HG03460 (cell line): ENCODE data around the gene HOXA7.

Experiments used
- ATAC-seq: cut with Tn5 transposase; IDR thresholded peaks from one replicate; pipeline ENCODE4 v1.9.1; 2021; ENCODE audit not compliant: unreplicated experiment

The HOXA7 gene

DNA sequence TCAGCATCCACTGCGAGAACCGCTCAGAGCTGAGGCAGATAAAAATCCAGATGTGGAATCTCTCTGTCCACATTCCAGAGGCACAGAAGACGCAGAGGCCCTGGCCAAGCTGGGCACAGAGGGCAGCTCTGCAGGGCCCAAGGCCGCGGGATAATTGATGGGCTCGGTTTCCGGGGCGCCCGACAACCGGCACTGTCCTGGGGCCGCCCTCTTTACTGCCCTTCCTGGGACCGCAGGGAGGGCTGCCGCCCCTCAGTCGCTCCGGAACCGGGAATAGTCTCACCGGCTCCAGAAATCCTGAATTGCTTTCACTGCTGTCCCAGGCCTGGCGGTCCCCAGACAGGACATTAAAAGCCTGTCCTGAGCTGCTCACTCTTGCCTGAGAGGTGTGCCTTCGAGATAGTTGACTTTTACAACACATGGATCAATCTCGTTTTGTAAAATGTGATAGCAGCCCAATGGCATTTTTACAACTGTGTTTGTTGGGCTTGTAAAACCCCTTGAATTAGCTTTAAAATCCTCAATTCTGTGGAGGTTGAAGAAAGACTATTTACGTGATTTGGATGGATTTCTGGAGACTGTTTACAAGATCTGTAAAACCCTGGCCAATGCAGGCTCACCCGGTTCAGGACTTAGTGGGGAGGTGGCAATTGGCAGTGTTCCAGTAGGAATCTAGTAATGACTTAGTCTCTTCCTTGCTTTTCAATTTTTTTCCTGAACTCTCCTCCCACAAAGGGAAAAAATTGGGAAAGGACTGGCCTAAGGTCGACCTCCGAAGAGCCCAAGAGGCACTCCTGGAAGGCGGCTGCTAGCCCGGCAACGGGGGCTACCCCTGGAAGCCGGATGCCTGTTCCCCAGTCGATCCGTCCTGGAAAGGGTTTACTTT lies 7.5 kb downstream of the HOXA7 start:
- no peak for ATAC-seq

- no peak for ATAC-seq
These were observed 8.3 kb downstream of the HOXA7 start for GRCh38 chr7:27148031-27148755.

DNA sequence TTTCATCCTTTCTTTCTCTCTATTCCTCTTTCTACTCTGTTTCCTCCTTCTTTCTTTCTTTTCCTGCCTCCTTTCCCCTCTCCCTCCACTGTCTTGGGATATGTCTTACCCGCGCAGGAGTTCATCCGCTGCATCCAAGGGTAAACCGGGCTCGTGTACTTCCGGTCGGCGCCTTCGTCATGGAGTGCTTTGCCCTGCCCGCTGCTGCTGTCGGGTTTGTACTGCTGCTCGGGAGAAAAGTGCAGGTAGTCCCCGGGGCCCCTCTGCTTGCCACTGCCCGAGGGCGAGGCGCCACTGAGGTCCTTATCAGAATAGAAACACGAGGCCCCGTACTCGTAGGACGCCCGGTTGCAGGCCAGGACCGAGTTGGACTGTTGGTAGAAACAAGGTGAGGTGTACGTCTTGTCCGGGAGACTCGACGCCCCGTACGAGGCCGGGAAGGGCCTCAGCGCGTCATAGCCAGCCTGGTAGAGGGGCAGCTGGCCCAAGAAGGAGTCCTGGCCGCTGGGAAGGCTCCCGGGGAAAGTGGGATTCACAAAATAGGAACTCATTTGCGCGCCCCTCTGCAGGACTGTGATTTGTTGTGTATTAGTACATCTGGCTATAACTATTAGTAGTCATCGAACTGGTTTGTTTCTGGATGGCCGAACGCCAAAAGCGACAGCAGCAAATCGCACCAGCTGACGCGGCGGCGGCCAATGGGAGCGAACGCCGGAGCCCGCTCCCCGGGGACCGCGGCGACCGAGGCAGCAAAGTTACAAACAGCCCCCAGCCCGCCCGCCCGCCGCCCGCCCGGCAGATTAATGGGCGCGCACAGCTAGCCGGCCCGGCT lies 9.1 kb downstream of the HOXA7 start, which contains the start of gene HOXA6:
Gene HOXA6 (minus strand): TSS at position 576 of the 832 bp plus-strand sequence. CDS start 25 bp downstream, at position 551.
- ATAC-seq = no peak

DNA sequence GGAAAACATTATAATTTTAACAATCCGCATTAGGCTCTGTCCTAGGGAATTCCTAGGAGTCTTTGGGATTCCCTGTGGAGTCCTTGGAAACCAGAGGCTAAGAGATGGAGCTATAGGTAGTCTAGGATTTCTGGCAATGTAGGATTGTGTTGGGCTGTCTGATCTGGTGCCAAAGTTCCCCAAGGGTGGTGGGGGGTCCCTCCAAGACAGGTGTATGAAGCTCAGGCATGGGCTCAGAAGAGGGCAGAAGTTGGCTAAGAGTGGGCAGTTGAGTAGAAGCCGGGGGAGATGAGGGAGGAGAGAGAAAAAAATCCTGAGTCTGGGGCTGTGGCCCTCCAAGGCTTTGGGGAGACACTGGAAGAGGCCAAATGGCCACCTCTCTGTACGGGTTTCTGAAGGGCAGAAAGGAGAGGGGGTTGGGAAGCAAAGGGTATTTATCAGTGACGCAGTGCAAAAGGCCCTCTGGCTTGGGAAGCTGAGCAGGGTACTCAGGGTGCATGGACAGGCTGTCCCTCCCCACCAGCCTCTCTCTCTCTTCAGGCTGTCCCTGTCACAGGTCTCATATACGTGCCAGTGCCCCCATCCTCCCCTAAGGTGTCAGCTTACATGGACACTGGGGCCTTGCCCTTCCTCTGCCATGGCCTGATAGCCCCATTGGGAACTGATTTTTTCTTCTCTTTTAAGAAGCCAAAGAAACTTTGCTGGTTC lies 9.8 kb downstream of the HOXA7 start:
- no peak for ATAC-seq

- ATAC-seq = no peak
These were observed 10.5 kb downstream of the HOXA7 start for GRCh38 chr7:27145914-27146412.

DNA sequence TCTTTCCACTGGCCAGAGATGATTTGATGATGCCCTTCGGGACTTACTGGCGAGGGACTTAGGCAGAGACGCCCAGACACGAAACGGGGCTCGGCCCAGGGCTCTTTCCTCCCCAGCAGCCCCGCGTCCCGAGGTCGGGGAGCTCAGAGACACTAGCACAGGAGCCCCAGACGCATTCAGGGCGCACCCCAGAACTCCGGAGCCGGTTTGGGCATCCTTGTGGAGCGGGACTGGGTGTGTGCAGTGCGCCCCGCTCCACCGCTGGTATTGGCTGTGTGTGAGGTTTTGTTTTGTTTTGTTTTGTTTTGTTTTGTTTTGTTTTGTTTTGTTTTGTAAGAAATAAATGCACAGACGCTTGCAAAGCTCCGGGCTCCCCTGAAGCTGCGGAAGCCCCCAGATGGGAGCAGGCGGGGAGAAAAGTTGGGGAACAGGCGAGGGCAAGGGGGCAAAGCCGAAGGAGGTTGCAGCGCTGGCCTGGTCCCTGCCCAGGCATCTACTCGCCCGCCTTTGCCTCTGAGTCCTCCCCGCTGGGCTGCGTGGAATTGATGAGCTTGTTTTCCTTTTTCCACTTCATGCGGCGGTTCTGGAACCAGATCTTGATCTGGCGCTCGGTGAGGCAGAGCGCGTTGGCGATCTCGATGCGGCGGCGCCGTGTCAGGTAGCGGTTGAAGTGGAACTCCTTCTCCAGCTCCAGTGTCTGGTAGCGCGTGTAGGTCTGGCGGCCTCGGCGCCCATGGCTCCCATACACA lies 11.1 kb downstream of the HOXA7 start:
- ATAC-seq = no peak

DNA sequence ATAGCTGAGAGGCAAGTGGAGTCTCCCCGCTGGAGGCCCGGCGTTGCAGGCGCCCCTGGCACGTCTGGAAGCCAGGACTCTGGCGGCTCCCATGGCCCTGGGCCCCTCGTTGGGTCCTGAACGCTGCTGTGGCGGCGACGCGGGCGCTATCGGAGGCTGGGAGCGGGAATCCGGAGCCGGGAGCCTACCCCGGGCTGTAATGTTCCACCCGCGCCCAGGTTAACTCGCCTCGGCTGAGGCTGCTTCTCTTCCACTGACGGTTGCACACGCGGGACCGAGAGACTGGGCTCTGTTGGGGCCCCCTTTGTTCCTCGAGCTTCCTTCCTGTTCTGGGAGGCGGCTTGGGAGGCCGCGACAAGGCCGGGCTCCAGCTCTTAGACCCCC lies 11.7 kb downstream of the HOXA7 start:
- ATAC-seq = no peak

DNA sequence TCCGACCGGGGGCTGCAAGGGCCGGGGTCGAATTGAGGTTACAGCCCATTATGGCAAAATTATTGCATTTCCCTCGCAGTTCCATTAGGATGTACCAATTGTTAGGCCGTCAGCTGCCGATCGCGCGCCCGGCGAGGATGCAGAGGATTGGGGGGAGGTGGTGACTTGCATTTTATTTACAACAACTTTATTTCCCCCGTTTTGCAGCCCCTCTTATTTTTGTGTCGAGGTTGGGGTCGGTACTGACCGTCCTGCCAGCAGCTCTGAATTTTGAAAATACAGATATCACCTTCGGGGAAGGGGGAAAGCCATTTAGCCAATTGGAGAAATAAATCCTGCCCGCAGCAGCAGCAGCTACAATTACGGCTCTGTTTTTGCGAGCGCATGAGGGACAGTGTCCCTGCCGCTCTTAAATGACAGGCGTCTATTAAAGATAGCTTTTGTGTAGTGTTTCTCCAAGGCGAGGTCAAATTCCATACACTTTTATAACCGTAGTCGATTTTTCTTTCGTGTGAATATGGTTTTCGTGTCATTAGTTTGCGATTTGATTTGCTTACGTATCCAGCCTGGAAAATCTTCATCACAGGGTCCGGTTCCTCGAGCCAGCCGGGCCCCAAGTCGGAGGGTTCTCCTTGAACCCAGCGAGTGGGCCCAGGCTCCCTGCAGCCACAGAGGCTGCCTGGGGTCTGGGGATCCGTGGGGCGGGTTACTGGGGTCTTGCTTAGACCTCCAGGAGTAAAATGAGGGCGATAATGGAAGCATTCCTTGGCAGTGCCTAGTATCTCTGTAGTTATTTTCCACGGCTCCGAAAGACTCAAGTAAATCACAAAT lies 12.3 kb downstream of the HOXA7 start:
- ATAC-seq = no peak

GRCh38 chr7:27143023-27143949 lies 13.2 kb downstream of the HOXA7 start, which contains the start of gene HOXA5:
Gene HOXA5, minus strand, starts transcription at chr7:27143681. Its CDS starts 74 bp downstream, at chr7:27143607.
- no peak for ATAC-seq

DNA sequence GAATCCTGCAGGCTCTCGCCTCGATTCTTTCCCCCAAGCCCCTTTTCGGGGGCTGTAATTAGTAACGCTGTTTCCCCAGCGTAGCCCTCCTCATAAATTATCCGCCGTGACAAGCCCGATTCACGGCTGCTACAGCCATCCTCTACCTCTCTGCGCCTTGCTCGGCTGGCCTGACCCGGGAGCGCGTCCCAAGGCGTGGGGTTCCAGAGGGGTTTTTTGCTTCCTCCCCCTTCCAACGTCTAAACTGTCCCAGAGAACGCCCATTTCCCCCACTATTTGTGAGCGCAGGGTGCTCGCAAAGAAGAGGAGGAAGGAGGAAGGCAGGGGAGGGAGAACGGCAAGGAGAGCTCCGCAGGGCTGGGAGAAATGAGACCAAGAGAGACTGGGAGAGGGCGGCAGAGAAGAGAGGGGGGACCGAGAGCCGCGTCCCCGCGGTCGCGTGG lies 13.9 kb downstream of the HOXA7 start:
- ATAC-seq = no peak

GRCh38 chr7:27141923-27142579 lies 14.4 kb downstream of the HOXA7 start:
- ATAC-seq = no peak

- ATAC-seq = no peak
These were observed 15.1 kb downstream of the HOXA7 start for GRCh38 chr7:27141137-27141922.

DNA sequence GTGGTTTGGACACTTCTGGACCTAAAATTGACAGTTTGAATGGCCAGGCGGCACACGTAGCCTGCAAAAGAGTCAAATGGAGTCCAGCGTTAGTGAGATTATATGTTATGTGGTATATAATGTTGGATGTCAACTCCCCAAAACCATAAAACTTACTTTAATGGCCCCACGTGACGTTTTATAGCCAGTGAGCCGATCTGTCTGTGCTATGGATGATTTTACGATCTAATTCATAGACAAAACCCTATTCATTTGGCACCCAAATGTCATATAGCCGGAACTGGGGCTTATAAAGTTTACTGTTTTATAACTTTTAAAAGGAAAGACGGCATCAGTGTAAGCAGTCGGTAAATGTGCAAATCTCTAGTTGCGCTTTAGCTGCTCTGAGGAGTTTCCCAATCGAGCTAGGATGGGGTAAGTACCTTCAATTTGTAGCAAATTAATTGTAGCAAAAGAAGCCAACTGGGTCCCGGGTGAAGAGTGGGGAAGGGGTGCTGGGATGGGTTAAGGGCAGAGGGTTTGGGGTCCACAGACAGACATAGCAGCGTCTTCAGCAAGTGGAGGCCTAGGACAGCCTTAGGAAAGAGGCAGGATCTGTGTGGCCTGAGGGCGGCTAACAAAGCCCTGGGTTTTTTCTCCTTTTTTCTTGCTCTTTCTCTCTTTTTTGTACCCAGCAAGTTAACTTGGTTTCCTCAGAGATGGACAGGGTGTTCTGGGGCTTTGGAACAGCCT lies 16.2 kb downstream of the HOXA7 start:
- no peak for ATAC-seq

DNA sequence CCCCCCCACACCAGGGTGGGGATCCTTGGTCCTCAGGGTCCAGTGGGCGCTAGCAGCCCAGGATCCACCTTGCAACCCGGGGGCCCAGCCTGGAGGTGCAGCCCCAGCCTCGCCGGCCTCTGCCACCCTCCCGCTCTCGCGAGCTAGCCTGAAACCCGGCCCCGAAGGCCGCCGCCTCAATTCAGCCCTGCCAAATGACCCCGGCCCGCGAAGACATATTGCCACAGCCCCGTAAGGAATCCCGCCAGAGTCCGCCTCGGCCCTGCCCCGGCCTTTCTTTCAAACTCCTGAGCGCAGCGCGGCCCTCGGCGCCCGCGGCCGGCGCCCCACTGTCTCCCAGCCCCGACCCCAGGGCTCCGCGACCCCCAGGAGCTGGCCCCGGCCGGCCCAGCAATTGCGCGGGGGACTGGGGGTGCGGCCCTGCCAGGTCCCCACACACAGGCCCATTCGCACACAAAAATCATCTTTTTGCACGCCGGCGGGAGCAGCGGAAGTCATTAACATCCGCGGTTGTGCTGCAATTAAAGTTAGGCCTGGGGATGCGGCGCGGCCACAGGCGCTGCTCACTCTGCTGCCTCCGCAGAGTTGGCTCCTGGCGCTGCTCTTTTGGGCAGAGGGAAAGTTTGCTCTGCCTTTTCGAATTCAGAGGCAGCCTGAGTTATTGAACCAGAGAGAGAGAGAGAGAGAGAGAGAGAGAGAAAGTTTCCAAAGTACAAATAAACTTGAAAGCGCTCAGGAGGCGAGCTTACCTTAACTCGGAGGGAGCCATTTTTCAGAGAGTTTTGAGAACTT lies 16.9 kb downstream of the HOXA7 start:
- ATAC-seq = no peak

- no peak for ATAC-seq
These were observed 17.5 kb downstream of the HOXA7 start for GRCh38 chr7:27138985-27139333.
